Stimulated activated CD8-positive, alpha-beta memory T cell treated with anti-CD3 and anti-CD28 coated beads, Interleukin-7, amount 100 ng/mL, for 1 hour (primary cell): ENCODE measurements around the gene ZNF318.

ENCODE experiments used
- DNase-seq, 2 donors: peaks; one replicate each; pipeline ENCODE4 v3.0.0-alpha.2; 2020; ENCODE audit warnings: low read depth in 2 of 2

The ZNF318 gene

DNA sequence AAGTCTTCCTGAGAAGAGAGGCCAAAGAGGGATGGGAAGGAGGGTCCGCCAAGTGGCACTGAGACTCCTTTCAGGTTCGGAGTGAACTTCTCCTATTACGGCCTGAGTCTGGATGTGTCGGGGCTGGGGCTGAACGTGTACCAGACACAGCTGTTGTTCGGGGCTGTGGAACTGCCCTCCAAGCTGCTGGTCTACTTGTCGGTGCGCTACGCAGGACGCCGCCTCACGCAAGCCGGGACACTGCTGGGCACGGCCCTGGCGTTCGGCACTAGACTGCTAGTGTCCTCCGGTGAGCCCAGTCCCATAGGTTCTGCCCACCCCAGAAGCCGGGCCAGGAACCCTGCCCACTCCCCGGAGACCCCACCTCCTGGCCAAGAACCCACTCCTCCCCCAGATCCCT is 67.3 kb downstream of the ZNF318 start:
- DNase-seq: no peak

DNA sequence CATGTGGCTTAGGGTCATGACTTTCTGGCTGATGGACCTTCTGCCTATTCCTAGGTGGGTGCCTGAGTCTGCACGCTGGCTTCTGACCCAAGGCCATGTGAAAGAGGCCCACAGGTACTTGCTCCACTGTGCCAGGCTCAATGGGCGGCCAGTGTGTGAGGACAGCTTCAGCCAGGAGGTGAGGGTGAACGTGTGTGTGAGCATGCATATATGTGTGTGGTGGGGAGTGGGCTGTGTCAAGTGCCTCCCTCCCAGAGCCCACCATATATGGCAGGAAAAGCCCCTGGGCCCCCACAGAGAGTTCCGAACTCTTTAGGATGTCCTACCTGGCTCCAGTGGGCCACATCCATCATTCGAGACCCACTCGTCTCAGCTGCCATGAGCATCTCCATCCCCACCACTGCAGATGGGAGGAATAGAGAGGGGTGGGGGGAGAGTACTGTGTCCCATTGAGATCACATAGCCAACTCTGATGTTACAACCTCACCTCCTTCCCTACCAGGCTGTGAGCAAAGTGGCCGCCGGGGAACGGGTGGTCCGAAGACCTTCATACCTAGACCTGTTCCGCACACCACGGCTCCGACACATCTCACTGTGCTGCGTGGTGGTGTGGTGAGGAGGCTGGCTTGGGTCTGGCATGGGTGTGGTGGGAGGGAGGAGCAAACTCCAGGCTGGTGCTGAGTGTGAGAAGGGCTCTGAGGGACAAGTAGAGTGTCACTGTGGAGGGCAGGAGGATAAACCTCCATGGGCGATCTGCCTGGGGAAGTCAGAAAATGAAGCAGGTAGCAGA is 68.2 kb downstream of the ZNF318 start:
- no peak for DNase-seq

DNA sequence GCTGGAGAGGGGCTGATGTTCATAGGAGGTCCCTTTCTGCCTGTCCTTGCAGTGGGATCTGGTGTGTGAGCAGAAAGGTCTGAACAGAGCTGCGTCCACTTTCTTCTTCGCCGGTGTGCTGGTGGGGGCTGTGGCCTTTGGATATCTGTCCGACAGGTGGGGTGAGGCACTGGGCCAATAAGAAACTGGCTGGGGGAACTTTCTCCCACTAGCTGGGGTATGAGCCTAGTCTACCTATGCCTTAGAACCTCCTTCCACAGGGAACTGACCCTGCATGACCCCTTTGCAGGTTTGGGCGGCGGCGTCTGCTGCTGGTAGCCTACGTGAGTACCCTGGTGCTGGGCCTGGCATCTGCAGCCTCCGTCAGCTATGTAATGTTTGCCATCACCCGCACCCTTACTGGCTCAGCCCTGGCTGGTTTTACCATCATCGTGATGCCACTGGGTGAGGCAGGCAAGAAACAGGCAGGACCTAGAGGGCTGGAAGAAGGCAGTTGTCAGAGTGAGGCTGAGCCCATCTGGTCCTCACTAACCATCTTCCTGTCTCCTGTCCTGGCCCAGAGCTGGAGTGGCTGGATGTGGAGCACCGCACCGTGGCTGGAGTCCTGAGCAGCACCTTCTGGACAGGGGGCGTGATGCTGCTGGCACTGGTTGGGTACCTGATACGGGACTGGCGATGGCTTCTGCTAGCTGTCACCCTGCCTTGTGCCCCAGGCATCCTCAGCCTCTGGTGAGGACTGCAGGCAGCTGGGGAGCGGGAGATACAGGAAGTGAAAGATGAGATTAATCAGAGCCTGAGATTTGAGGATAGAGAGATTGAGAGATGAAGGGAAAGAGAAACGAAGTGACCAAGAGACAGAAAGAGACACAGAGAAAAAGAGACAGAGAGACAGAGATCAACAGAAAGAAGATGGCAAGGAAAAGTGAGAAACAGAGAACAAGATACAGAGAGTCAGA is 69.8 kb downstream of the ZNF318 start:
- no peak for DNase-seq

DNA sequence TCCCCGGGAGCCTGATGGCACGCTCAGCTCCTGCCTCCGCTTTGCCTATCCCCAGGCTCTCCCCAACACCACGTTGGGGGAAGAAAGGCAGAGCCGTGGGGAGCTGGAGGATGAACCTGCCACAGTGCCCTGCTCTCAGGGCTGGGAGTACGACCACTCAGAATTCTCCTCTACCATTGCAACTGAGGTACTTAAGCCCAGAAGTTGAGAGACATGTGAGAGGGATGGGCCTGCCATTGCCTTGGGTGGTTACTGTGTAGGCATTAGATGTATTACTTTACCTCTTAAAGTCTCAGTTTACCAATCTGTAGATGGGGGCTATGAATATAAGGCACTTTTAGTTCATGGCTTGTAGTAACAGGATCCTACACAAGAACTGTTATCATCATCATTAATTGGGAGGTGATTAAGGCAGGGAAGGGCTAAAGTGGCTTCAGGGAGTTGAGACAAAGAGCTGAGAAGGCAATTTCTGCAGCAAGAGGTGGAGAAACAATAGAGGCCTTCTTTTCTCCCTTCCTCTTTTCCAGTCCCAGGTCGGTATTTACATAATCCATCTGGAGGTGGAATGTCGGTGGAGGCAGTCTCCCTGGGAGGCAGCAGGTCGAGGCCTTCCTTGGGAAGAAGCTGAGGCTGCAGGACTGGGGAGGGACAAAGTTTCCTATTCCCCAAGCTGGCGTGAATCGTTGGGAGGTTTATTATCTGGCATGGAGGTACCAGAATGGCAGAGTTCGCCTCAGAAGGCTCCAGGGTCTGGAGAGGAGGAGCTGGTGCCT is 70.7 kb downstream of the ZNF318 start:
- DNase-seq: no peak

DNA sequence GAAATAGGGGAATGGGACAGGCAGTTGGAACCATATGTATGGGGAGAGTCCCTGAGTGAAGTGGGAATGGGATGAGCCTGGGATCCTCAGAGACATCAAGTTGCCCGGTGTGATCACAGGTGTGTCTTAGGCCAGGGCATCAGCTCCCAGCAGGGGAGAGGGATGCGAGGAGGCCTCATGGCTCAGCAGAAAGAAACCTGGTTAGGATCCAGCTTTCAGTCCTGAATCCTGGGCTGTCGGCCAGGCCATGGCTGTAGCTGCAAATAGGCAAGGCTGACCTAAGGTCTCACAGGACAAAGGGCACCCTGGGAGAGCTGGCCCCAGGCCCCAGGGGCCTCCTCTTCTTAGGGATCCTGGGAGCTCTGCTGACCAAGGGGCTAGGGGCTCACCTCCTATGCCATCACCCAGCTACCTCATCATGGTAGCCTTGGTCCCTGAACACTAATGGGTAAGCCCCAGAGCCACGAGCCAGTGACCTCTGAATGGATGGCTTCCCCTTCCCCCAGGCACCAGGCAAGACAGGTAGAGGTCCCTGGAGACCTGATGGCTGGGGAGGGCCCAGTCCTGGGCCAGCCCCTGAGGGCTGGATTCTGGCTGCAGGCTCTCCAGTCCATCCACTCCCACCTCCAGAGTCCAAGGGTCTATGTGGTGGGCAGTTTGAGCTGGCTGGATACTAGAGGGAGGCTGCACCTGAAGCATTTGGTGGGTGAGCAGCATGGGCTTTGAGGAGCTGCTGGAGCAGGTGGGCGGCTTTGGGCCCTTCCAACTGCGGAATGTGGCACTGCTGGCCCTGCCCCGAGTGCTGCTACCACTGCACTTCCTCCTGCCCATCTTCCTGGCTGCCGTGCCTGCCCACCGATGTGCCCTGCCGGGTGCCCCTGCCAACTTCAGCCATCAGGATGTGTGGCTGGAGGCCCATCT is 71.5 kb downstream of the ZNF318 start, which contains the start of gene SLC22A7:
Gene SLC22A7, plus strand, starts transcription at position 617 of the 921 bp plus-strand sequence. Its CDS starts 99 bp downstream, at position 716.
- DNase-seq: no peak

DNA sequence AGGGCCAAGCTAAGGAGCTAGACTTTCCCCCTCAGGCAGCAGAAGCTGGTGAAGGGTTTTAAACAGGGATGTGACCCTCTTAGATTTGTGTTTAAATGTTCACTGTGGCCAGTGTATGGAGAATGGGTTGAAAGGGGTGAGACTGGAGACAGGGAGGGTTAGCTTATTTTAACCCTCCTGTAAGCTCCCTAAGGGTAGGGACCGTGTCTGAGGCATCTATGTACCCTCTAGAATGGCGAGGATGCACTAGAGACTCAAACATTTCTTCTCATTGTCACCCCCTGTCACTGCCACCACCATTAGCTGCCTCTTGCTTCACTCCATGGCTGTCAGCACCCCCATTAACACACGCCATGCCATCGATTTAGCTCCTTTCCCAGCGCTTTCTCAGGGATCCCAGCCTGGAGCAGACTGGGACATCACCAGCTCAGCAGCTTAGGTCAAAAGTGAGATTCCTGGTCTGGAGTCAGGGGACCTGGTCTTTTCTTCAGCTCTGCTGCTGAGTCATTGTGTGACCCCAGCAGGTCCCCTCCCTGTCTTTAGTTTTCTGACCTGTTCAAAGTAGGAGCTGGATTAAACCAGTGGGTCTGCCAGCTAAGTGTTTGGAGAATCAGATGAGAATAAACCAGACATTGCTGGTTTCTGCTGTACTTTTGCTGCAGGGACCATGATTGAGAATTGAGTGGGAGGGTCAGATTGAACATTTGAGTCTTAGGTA is 72.5 kb downstream of the ZNF318 start:
- DNase-seq: no peak

DNA sequence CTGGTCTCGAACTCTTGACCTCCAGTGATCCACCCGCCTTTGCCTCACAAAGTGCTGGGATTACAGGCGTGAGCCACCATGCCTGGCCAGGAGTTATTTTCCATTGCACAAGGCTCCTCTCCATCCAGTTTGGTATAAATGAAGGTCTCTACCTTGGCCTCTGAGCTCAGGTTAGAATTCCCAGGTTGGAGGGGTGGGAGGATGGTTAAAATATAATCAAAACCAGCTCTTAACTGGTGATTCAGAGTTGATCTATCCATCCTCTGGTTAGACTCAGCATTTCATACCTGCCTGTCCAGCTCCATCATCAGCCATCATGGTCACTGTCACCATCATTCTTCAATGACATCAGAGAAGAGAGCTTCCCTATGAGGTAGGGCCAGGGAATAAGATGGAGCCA is 74.0 kb downstream of the ZNF318 start:
- DNase-seq: no peak

DNA sequence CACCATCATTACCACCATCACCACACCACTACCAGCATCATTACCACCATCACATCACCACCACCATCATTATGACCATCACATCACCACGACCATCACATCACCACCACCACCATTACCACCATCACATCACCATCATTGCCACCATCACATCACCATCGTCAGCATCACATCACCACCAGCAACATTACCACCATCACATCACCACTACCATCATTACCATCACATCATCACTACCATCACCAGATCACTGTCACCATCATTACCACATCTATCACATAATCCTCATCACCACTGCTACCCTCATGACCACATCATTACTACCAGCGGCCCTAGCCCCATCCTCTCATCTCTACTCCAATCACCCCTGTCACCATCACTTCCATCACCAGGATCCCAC is 74.9 kb downstream of the ZNF318 start:
- no peak for DNase-seq

DNA sequence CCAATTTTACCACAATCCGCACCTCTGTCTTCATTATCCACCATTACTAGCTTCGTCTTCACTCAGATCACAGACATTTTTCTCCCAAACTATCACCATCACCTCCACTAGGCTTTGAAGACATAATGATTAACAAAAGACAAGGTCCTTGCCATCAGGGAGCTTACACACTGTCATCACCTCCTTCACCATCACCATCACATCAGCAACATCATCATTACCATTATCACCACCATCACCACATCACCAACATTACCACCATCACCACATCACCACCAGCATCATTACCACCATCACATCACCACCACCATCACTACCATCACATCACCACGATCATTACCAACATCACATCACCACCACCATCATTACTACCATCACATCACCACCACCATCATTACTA is 75.7 kb downstream of the ZNF318 start:
- DNase-seq: no peak

DNA sequence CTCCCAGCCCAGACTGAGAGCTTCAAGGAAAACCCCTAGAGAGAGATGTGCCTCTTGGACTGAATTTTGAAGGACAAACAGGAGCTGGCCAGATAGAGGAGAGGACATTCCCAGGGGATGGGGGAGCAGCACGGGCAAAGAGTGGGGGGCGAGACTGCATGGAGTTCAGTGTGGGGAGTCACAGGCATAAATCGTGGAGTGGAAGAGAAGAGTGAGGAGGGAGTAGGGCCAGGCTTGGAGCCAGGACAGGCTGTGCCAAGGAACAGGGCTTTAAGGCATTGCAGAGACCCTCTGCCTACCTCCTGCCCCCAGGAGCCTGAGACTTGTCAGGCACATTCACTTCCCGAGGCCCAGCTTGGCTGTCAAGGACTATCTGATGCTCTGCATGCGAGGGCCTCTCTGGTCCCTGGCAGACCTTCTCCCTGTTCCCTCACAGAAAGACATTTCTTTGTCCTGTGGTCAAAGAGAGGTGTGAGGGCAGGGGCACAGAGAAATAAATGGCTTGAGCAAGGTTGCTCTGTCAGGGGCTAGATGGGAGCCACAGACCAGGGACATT is 76.6 kb downstream of the ZNF318 start:
- no peak for DNase-seq

DNA sequence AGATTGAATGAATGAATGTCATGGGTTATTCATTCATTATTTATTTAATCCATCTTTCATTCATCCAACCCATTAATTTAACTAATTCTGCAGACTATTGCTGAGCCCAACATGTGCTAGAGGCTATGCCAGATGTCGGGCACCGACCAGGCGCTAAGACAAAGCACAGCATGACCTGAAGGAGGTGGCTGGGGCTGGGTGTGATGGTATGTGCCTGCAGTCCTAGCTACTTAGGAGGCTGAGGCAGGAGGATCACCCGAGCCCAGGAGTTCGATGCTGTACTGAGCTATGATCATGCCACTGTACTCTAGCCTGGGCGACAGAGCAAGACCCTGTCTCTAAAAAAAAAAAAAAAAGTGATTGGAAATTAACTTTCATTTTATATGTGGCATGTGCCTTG is 77.1 kb downstream of the ZNF318 start:
- DNase-seq: no peak

DNA sequence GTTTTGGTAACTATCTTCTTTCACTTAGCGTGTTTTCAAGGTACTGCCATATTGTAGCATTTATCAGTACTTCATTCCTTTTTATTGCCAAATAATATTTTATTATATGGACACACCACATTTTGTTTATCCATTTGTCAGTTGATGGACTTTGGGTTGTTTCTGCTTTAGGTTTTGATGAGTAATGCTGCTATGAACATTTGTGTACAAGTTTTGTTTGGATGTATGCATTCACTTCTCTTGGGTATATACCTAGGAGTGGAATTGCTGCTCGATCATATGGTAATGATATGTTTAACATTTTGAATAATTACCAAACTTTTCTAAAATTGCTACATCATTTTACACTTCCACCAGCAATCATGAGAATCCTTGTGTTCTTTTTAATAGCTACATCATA is 77.7 kb downstream of the ZNF318 start:
- no peak for DNase-seq

DNA sequence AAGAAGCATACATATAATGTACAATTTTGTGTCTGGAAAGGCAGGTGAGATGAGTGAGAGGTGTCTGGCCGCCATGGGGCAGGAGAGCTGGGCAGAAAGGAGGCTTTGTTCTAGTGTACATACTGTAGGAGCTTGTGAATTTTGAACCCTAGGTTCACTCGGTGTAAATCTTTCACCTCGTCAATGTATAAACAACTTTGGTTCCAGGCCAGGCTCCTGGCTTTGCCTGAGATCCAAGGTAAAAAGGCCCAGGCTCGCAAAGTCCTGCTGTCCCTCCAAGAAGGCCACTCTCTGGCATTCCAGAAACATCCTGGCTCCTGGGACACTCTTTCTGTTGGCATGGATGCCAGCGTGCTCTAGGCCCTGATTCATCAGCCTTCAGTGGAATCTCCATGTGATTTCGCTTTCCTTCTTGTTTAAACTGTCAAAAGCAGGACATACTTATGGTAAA is 78.5 kb downstream of the ZNF318 start:
- DNase-seq: no peak

DNA sequence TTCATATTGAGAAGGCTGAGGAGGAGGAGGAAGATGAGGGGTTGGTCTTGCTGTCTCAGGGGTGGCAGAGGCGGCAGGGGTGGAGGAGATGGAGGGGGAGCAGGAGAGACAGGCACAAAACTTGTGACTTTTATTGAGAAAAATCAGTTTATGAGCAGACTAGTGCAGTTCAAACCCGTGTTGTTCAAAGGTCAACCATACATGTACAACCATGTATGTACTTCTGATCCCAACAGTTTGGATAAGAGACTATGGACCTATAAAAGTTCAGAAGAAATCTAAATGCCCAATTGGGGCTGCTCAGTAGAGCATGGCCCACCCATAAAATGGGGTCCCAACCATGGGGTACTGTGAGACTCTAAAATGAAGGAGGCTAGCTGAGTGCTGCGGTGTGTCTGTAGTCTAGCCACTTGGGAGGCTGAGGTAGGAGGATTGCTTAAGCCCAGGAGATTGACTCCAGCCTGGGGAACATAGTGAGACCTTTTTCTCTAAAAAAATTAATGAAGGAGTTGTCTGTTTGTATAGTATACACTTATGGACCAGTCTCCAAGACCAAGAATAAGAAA is 79.0 kb downstream of the ZNF318 start:
- DNase-seq: no peak

DNA sequence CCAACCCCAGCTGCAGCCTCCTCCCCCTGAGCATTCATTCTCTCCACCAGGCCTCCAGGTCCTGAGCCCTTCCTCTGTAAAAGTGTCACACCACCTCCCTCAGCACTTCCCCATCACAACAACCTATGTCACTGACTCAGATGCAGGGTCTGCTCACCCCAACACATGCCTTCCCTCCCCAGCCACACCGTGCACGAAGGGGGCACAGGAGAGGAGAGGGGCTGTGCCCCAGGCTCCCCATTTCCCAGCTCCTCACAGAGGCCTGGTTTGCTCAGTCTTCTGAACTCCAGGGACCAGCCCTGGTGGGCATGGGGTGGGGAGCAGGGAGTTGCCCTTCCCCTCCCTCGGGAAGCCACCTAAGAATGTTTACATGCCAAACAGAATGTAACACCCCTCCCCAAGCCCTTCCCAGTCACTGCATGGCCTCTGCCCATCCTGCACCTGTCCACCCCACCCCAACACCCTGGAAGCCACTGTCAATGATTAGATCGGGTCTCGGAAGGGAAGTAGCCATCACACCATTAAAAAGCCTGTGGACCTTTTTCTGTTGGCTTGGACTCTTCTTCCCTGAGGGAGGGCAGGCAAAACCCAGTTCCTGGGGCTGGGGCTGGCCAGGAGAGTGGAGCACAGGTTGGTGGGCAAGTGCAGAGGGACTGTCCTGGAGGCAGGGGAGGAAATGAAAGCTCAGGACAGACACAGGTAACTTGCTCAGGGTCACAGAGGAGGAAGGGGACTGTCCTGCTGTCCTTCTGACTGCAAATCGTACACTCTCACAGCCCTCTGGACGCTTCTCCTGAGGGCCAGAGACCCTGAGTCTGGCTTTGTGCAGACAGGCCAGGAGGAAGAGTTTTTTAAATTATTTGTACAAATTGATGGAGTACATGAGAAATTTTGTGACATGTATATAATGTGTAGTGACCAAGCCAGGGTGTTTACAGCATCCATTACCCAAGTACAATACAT is 81.4 kb downstream of the ZNF318 start:
- no peak for DNase-seq

DNA sequence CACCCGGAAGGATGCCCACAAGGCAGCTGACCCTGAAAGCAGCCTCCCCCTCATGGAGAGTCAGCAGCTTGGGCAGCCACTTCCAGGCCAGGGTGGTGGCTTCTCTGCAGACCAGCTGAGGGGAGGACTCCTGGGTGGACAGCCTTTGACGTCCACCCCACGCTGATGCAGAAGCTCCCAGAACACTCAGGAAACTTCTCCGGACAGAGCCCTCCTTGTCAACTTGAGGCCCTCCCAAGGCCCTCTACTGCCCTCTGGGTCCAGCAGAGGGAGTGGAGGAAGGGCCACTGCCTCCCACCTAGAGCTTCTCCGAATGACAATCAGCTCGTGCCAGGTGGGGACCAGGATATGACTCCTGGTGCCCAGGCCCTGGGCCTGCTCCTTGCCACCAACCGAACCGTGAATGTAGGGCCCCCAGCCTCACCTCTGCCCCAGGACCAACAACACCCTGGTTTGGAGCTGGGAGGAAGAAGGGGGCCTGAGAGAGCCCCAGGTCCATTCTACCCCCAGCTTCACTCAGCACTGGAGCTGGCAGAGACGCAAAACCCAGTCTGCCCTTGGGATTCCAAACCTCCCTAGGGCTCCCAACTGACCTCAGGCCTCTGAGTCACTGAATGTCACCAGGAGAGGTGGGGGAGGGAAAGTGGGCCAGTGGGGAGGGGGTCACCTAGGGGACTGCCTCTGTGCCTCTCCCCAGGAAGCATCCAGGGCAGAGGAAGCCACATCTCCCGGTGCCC is 82.3 kb downstream of the ZNF318 start:
- no peak for DNase-seq

DNA sequence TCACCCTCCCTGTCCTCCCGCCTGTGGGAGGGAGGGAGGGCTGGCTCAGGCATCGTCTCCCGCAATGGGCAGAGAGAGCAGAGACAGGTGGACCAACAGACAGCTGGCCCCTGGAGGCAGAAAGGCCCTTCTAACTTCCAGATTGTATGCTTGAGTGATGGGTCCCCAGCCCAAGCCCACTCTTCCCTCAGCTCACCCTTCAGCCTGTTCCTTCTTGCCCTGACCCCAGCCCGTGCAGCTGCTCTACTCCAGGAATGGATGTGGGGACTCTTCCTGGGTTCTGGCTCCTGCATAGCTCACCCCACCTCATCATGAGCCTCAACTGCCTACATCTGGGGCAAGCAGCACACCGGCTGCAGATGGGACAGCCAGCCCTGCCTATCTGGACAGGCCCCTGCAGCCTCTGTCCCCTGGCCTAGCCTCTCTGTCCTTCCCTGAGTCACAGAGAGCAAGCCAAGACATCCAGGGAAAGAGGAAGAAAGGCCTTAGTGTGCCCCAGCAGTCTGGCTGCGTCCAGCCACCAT is 82.9 kb downstream of the ZNF318 start:
- no peak for DNase-seq
